B cell (primary cell): ENCODE measurements around the gene KLHL3. TPM values are rescaled to one million over a fixed set of nuclear protein-coding genes. Genes with fewer than 3 reads are reported as not detected.

Source experiments
- ATAC-seq: fragments of 200-7000 bp; cut with Tn5 transposase; one replicate; pipeline ENCODE4 v1.10.0; 2021; ENCODE audit warnings: low read depth, mild to moderate bottlenecking, moderate number of reproducible peaks, moderate library complexity
- CTCF ChIA-PET: fragments of 350-600 bp; sonication (Branson Sonifier 250); formaldehyde crosslinking; loops from one replicate; lab custom pipeline; 2021; ENCODE audit warnings: antibody characterized with exemption, inconsistent platforms; lab: Charles Lee
- POLR2A ChIA-PET: fragments of 350-600 bp; sonication (Branson Sonifier 250); formaldehyde crosslinking; loops from one replicate; lab custom pipeline; 2021; ENCODE audit warnings: antibody characterized with exemption; lab: Charles Lee
- DNase-seq: peaks from one replicate; pipeline ENCODE4 v3.0.0; 2013
- H2AFZ ChIP-seq: 2 replicates; pipeline ENCODE4 v1.6.1; 2012; ENCODE audit warnings: mild to moderate bottlenecking, low read depth, low read length; ENCODE audit not compliant: insufficient read depth, poor library complexity, severe bottlenecking
- H3K27ac ChIP-seq, 2 donors: 1 replicate in 1 of 2; 2 replicates in 1 of 2; pipeline ENCODE4 v1.5.1; 2012 to 2013; ENCODE audit warnings: low read length in 2 of 2, mild to moderate bottlenecking in 2 of 2, moderate library complexity in 1 of 2
- H3K27me3 ChIP-seq, 4 experiments: fragments of 200-600 bp in 1 of 4; sonication (generic) in 1 of 4; replicated peaks in 1 of 4; 1 replicate in 2 of 4; 2 replicates in 2 of 4; pipeline versions ENCODE4 v1.6.1 to v1.7.0; 2013 to 2016; ENCODE audit warnings: low read length in 3 of 4, mild to moderate bottlenecking in 2 of 4, mixed read lengths in 1 of 4, moderate library complexity in 1 of 4; ENCODE audit not compliant: insufficient read depth in 4 of 4, control insufficient read depth in 3 of 4; ENCODE audit errors: control extremely low read depth in 1 of 4
- H3K36me3 ChIP-seq, 2 experiments: replicated peaks in 1 of 2; 1 replicate in 1 of 2; 2 replicates in 1 of 2; pipeline versions ENCODE4 v1.6.1 to v1.7.1; 2013; ENCODE audit warnings: low read length in 1 of 2; ENCODE audit not compliant: insufficient read depth in 2 of 2, control insufficient read depth in 1 of 2; ENCODE audit errors: control extremely low read depth in 1 of 2, extremely low read depth in 1 of 2
- H3K4me1 ChIP-seq, 2 donors: fragments of 200-600 bp in 1 of 2; sonication (generic) in 1 of 2; 1 replicate in 1 of 2; 2 replicates in 1 of 2; pipeline versions ENCODE4 v1.5.1 to v1.6.1; 2013 to 2017; ENCODE audit warnings: low read length in 2 of 2; ENCODE audit not compliant: control insufficient read depth in 2 of 2, insufficient read depth in 2 of 2
- H3K4me2 ChIP-seq: replicated peaks from 2 replicates; pipeline ENCODE3; 2012; ENCODE audit warnings: mild to moderate bottlenecking, low read depth, low read length; ENCODE audit not compliant: poor library complexity, severe bottlenecking
- H3K4me3 ChIP-seq, 5 experiments: fragments of 200-600 bp in 1 of 5; sonication (generic) in 1 of 5; 1 replicate in 3 of 5; 2 replicates in 2 of 5; pipeline versions ENCODE4 v1.5.1 to v1.7.0; 2011 to 2016; ENCODE audit warnings: low read length in 4 of 5, mild to moderate bottlenecking in 4 of 5, low read depth in 2 of 5, control low read depth in 1 of 5, moderate library complexity in 1 of 5; ENCODE audit not compliant: insufficient read depth in 1 of 5; ENCODE audit errors: control extremely low read depth in 1 of 5, extremely low read depth in 1 of 5
- H3K79me2 ChIP-seq: fragments of 200-600 bp; sonication (generic); one replicate; pipeline ENCODE4 v1.6.0; 2016; ENCODE audit warnings: low read length; ENCODE audit not compliant: control insufficient read depth, insufficient read depth
- H3K9ac ChIP-seq: fragments of 200-600 bp; sonication (generic); 2 replicates; pipeline ENCODE4 v1.6.1; 2017; ENCODE audit warnings: mild to moderate bottlenecking, low read length, moderate library complexity
- H3K9me3 ChIP-seq, 3 donors: one replicate each; pipeline versions ENCODE4 v1.6.1 to v1.7.1; 2013; ENCODE audit warnings: low read length in 2 of 3; ENCODE audit not compliant: control insufficient read depth in 2 of 3, insufficient read depth in 1 of 3; ENCODE audit errors: control extremely low read depth in 1 of 3
- H4K20me1 ChIP-seq: 2 replicates; pipeline ENCODE4 v1.6.0; 2012; ENCODE audit warnings: mild to moderate bottlenecking, low read length; ENCODE audit not compliant: insufficient read depth, control insufficient read depth, poor library complexity, severe bottlenecking
- H3K27ac Mint-ChIP-seq: one replicate; pipeline ENCODE4 v1.8.0; 2021; ENCODE audit warnings: mixed read lengths
- H3K27me3 Mint-ChIP-seq: one replicate; pipeline ENCODE4 v1.8.0; 2021; ENCODE audit warnings: mixed read lengths
- H3K4me1 Mint-ChIP-seq: one replicate; pipeline ENCODE4 v1.8.0; 2021; ENCODE audit warnings: mixed read lengths
- H3K4me3 Mint-ChIP-seq: one replicate; pipeline ENCODE4 v1.8.0; 2021; ENCODE audit warnings: mixed read lengths
- H3K9me3 Mint-ChIP-seq: one replicate; pipeline ENCODE4 v1.8.0; 2022; ENCODE audit warnings: mixed read lengths; ENCODE audit not compliant: insufficient read depth
- EZH2 ChIP-seq: IDR thresholded peaks from 2 replicates; pipeline ENCODE4 v1.6.1; 2012; ENCODE audit warnings: borderline replicate concordance, low read depth, mild to moderate bottlenecking, moderate library complexity, low read length; ENCODE audit not compliant: insufficient read depth, poor library complexity, severe bottlenecking
- WGBS: methylation state at CpG from one replicate; pipeline ENCODE4 v1.1.5; 2013; ENCODE audit warnings: missing lambda C conversion rate; ENCODE audit not compliant: insufficient coverage; 5-methylcytosine and 5-hydroxymethylcytosine counted together
- intact Hi-C: fragments of 100-400 bp; cut with micrococcal nuclease; formaldehyde crosslinking; loops from one replicate; pipeline ENCODE4 v1.10.0; 2022
- polyA plus RNA-seq: library from polyadenylated mRNA; depleted of rRNA; stranded (reverse); fragments of >200 nt; gene quantifications from 2 replicates; pipeline ENCODE4 v1.2.3, GENCODE V29; 2012
- total RNA-seq, 2 donors: library from RNA; stranded (reverse); fragments of 120-200 nt in 1 of 2; gene quantifications; 1 replicate in 1 of 2; 2 replicates in 1 of 2; pipeline versions ENCODE4 v1.2.3 to v1.2.4, GENCODE V29; 2013 to 2022
- TF ChIP-seq, protein P1 (sequence below): fragments of 200-600 bp; IDR thresholded peaks from one replicate; pipeline ENCODE4 v1.8.0; 2022; ENCODE audit warnings: antibody characterized with exemption, mild to moderate bottlenecking

Gene KLHL3
- total and polyA plus RNA-seq, 2 donors (not counting 1 experiment from before 2014, with no cell fraction given), result 3.3 to 4.5 TPM

DNA sequence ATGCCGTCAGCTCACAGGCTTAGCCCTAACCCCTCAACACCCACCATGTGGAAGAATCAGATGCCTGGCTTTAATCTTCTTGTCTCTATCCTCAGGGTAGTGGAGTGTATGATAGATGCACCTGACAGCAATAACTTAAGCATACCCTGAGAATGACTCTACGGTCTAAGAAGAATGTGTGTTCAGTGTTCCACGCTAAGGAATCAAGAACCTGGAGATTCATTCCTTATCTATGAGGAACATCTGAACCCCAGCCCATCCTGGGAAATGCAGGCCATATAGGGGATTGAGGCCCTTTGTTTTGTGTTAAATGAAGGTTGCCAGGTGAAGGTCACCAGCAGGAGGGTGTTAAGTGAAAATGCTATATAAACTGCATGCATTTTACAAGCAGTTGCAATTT lies 63.0 kb downstream of the KLHL3 start:
- ChIA-PET CTCF (interaction anchor here (1.1 kb wide), 1 partner anchor 12 kb away, joined by 4 read pairs; no protein-coding TSS in a partner anchor), POLR2A (no interaction called here)
- H3K27ac Mint-ChIP-seq, result no peak overlapping the region
- no peaks in the 10 kb centered on the region for H3K27me3 ChIP-seq
- H3K4me3 ChIP-seq, result no peak overlapping the region
- no peak overlapping the region for H3K4me3 Mint-ChIP-seq
- H3K36me3 ChIP-seq, result no peaks in the 10 kb centered on the region
- no peaks in the 10 kb centered on the region for H3K4me1 ChIP-seq
- H3K4me2 ChIP-seq, result no peak overlapping the region
- H3K27me3 Mint-ChIP-seq, result no peaks in the 10 kb centered on the region
- H3K4me1 Mint-ChIP-seq, result no peaks in the 10 kb centered on the region
- no peak overlapping the region for H3K9ac ChIP-seq
- H4K20me1 ChIP-seq, result no peaks in the 10 kb centered on the region
- H3K27ac ChIP-seq, result no peak overlapping the region
- no peak for DNase-seq
- H3K79me2 ChIP-seq, result no peaks in the 10 kb centered on the region
- TF ChIP-seq, protein P1, sequence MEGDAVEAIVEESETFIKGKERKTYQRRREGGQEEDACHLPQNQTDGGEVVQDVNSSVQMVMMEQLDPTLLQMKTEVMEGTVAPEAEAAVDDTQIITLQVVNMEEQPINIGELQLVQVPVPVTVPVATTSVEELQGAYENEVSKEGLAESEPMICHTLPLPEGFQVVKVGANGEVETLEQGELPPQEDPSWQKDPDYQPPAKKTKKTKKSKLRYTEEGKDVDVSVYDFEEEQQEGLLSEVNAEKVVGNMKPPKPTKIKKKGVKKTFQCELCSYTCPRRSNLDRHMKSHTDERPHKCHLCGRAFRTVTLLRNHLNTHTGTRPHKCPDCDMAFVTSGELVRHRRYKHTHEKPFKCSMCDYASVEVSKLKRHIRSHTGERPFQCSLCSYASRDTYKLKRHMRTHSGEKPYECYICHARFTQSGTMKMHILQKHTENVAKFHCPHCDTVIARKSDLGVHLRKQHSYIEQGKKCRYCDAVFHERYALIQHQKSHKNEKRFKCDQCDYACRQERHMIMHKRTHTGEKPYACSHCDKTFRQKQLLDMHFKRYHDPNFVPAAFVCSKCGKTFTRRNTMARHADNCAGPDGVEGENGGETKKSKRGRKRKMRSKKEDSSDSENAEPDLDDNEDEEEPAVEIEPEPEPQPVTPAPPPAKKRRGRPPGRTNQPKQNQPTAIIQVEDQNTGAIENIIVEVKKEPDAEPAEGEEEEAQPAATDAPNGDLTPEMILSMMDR, result no peak
- TF ChIP-seq EZH2, result no peak
- intact Hi-C loops, result no loop called here
- H3K9me3 ChIP-seq, result no peaks in the 10 kb centered on the region
- H2AFZ ChIP-seq, result no peak overlapping the region
- 80% methylated on average over 1 of the region's 3 CpGs for WGBS
- ATAC-seq, result no peak
- no peaks in the 10 kb centered on the region for H3K9me3 Mint-ChIP-seq

- TF ChIP-seq, protein P1, result no peak
- TF ChIP-seq EZH2, result no peak
- 96% methylated on average over 6 of the region's 6 CpGs for WGBS
- Histone ChIP-seq H3K27me3 (no peaks in the 10 kb centered on the region), H3K4me1 (no peaks in the 10 kb centered on the region), H3K27ac (no peak overlapping the region), H2AFZ (no peak overlapping the region), H3K9ac (no peak overlapping the region), H3K4me3 (no peak overlapping the region), H3K4me2 (no peak overlapping the region), H3K36me3 (no peaks in the 10 kb centered on the region), H3K79me2 (no peaks in the 10 kb centered on the region), H4K20me1 (no peaks in the 10 kb centered on the region), H3K9me3 (no peaks in the 10 kb centered on the region)
- intact Hi-C loops, result no loop called here
- CTCF ChIA-PET, result interaction anchor here (1.1 to 1.2 kb wide), 2 partner anchors 11 to 13 kb away, joined by 3 to 4 read pairs; no protein-coding TSS in a partner anchor
- no peaks in the 10 kb centered on the region for H3K4me1 Mint-ChIP-seq
- H3K4me3 Mint-ChIP-seq, result no peak overlapping the region
- H3K27me3 Mint-ChIP-seq, result no peaks in the 10 kb centered on the region
- no peaks in the 10 kb centered on the region for H3K9me3 Mint-ChIP-seq
- DNase-seq, result no peak
- POLR2A ChIA-PET, result no interaction called here
- no peak overlapping the region for H3K27ac Mint-ChIP-seq
- ATAC-seq, result no peak
These were observed 63.9 kb downstream of the KLHL3 start for GRCh38 chr5:137672001-137672400.
